HG03378 (cell line): ENCODE results near the gene PCSK4.
"Not testable (repeated sequence)": the region's sequence is repeated elsewhere in the genome, so short reads cannot be mapped to it uniquely, and the experiment has no call there.

Experiments
- ATAC-seq: cut with Tn5 transposase; IDR thresholded peaks from one replicate; pipeline ENCODE4 v1.9.1; 2021; ENCODE audit warnings: mild to moderate bottlenecking, moderate library complexity; ENCODE audit not compliant: unreplicated experiment

The PCSK4 gene

DNA sequence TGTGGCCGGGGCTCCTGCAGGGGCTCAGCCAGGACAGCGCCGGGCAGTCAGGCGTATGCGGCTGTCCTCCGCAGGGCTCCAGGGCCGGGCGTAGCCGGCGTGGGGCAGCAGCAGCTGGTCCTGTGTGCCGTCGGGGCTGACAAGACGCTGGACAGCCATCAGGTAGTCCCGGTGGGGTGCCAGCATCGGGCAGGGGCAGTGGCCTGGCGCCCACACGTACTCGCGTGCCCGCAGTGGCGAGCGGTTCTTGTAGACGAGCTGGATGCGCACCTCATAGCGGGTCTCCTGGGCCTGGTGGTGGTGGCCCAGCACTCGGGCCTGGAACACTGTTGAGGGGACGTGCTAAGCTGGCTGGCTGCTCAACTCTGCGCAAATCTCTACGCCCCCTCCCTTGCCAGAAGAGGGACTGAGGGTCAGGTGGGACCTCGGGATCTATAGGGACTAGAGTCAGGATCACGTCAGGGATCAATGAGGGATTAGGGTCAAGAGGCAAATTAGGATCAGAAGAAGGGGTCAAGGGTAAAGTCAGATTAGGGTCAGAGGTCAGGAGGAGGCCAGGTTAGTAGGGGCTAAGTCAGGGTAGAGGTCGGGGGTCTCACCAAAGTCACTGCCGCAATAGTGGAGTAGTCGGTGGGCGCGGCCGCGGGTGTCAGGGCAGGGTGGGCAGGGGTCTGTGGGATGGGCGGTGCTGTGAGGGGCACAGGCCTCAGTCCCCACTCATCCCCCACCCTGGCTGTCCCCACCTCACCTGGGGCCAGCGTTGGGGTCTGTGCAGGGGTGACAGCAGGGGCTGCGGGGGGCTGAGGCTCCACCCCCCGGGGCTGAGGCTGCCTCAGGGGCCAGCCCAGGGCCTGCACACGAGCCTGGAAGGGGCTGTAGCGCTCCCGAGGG is 16.1 kb upstream of the PCSK4 start:
- no peak for ATAC-seq

DNA sequence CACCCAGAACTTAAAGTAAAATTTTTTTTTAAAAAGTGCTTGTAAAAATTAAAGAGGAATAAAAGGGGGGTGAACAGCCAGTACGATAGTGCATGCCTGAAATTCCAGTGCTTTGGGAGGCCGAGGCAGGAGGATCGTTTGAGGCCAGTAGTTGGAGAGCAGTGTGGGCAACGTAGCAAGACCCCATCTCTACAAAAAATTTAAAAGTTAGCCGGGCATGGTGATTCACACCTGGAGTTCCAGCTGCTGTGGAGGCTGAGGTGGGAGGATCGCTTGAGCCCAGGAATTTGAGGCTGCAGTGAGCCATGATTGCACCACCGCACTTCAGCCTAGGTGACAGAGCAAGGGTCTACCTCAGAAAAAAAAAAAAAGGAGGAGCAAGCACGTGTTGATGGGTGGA is 14.9 kb upstream of the PCSK4 start:
- ATAC-seq: no peak

DNA sequence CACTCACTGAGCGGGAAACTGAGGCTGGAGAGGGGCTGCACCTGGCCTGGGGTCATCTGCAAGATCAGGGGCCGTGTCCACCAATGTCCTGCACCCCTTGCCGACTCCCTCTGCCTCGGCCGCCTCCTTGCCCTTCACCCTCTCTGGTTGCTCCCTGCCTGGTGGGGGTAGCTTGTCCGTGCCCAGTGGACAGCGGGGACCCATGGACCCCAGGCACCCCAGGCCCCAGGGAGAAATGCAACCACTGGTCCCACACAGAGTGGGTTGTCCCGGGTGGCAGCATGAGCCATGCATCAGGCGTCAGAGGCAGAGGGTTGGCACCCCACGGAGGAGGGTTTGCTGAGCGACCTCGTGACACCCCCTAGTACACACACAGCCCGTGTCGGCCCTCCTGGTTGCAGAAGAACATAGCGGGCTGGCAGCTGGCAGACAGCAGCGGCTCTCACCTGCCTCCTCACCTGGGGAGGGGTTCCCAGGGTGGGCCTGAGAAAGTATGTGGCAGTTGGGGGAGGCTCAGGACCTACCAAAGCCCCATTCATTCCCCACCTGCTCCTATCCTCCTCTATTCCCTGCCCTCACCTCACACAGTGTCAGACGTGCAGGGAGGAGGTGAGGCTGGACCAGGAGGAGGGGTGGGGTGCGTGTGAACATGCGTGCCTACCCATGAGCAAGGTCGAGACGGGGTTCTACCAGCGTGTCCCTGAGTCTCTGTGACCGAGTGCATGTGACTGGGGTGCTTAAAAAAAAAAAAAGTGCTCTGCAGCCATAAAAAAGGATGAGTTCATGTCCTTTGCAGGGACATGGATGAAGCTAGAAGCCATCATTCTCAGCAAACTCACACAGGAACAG is 14.0 kb upstream of the PCSK4 start:
- ATAC-seq: no peak

DNA sequence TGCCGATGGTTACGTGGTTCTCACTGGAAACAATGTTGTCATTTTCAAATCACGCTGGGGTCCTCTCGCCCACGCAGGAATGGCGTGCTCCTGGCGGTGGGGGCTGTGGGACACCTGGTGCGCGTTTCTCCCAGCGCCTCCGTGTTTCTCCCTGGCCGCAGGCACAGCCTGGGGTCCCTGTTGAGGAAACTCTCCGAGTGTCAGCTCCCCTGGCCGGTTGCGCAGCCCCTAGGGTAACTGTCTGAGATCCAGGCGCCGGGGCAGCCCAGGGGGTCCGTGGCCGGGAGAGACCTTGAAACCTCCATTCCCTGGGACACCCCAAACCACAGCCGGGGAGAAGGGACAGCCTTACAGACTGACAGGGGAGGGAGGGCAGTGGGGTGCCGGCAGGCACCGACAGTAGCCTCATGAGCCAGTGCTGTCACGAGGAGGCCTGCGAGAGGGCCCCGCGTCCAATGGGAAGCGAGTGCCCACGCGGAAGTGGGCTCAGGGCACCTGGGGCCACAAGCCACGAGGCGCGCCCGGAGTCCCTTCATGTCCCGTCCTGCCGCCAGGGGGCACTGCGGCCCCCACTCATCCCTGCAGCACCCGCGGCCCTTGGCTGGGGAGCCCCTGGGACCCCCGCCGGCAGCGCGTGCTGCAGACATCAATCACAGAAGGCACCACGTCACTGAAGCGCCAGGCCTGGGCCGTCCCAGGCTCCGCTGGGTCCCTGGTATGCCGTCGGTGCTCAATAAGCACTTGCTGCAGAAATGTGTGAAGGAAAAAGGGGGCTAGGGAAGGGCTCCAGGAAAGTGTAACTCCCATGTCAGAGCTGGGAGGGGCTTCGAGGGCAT is 13.2 kb upstream of the PCSK4 start:
- no peak for ATAC-seq

DNA sequence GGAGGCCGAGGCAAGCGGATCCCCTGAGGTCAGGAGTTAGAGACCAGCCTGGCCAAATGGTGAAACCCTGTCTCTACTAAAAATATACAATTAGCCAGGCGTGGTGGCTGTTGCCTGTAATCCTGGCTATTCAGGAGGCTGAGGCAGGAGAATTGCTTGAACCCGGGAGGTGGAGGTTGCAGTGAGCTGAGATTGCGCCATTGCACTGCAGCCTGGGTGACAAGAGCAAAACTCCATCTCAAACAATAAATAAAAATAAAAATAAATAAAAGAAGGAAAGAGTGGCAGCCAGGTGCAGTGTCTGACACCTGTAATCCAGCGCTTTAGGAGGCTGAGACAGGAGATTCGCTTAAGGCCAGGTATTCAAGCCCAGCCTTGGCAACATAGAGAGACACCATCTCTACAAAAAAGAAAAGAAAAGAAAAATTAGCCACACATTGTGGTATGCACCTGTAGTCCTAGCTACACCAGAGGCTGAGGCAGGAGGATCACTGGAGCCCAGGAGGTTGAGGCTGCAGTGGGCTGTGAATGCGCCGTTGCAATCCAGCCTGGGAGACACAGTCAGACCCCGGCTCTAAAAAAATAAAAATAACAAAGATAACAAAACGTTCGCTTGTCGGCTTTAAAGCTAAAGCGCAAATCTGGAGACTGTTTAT is 12.4 kb upstream of the PCSK4 start:
- ATAC-seq: no peak

DNA sequence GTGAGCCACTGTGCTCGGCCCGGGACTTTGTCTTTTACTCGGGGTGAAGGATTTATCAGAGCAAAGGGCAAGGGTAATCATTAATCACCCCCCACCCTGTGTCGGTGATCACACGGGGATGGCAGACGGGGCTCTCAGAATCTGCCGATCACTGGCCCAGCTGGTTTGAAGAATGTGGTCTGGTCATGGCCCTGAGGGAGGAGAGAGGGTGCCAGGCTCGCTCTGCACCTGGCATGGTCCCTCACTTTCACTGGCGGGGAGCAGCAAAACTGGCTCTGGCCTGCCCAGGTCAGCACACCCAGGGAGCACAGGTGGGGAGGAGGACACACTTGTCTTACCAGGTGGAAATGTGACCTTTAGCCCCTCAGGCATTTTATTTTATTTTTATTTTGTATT is 11.0 kb upstream of the PCSK4 start:
- ATAC-seq: no peak

DNA sequence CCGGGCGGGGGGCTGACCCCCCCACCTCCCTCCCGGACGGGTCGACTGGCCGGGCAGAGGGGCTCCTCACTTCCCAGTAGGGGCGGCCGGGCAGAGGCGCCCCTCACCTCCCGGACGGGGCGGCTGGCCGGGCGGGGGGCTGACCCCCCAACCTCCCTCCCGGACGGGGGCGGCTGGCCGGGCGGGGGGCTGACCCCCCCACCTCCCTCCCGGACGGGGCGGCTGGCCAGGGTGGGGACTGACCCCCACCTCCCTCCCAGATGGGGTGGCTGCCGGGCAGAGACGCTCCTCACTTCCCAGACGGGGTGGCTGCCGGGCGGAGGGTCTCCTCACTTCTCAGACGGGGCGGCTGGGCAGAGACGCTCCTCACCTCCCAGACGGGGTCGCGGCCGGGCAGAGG is 9.1 kb upstream of the PCSK4 start:
- not testable (repeated sequence) for ATAC-seq

DNA sequence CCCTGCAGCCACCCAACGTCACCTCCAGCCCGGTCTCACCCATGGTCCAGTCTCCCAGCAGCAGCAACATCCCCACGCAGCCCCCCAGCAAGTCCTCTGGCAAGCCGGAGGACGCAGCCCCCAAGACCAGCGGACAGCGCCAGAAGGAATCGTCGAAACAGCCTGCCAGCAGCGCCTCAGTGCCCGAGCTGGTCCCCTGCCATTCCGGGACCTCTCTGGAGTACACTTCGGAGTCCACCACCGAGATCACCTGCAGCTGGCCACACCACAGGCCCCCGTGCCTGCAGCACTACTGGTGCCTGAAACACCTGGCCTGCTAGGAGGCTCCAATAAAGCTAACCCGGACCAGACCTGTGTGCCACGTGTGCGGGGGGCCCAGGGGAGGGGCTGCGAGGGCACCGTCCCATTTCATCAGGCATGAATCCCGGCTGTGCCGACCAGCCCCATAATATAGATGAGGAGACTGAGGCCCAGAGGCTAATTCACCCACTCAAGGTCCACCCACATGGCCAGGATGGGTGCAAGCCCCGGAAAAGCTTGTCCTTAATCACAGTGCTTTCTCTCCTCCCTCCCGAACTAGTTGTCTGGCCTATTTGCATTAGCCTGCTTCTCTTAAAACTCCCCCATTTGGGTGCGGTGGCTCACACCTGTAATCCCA is 7.6 kb upstream of the PCSK4 start:
- ATAC-seq: no peak

DNA sequence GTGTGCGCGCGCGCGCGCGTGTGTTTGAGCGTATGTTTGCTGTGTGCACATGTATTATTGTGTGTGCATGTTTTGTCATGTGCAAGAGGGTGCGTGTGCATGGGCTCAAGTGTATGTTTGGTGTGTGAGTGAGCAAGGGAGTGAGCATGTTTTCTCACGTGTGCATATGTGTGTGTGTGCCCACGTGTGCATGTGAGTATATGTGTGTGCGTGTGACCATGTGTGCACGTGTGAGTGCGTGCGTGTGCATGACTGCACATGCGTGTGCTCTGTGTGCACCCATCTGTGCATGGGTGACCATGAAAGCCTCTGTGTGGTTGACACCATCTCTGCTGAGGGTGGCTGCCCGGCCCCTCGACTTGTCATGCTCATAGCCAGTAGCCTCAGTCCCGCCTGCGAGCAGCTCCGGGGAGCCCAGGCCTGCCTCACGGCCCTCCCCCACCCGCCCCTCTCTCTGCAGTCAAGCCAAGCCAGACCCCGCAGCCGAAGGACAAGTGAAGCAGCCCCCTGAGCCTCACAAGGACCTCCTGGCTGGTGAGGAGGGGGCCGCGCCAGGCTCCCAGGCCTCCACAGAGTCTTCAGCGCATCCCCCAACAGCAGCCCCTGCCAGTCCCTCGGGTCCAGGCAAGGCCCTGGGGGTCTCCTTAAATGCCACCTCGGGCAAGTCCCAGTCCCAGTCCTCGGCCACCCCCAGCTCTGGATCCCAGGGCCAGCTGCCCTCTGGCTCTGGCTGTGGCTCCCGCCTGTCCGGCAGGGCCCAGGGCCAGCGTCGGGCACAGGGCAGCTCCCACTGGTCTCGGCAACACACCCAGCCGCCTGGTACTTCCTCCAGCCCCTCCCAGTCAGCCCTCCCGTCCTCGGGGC is 6.8 kb upstream of the PCSK4 start:
- ATAC-seq: no peak

DNA sequence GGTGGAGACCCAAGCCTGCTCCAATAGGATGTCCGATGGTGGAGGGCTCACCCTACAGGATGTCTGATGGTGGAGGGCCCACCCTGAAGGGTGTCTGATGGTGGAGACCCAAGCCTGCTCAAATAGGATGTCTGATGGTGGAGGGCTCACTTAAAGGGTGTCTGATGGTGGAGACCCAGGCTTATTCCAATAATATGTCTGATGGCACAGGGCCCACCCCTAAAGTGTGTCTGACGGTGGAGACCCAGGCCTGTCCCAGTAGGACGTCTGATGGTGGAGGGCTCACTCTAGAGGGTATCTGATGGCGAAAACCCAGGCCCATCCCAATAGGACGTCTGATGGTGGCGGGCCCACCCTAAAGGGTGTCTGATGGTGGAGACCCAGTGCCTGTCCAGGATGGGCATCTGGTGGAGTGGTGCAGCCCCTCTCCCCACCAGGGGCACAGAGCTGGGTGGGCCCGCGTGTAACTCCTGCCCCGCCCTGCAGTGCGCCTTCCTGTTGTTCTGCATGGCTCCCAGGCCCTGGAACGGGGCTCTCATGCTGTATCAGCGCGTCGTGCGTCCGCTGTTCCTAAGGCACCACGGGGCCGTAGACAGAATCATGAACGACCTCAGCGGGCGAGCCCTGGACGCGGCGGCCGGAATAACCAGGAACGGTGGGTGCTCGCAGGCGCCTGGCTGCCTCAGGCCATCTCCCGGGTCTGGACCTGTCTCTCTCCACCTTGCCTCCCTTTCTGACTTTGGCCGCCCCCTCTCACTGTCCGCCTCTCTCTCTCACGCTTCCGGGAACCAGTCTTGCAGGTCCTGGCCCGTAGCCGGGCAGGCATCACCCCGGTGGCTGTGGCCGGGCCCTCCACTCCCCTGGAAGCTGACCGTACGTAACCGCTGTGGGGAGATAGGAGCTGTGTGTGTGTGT is 5.9 kb upstream of the PCSK4 start:
- no peak for ATAC-seq

DNA sequence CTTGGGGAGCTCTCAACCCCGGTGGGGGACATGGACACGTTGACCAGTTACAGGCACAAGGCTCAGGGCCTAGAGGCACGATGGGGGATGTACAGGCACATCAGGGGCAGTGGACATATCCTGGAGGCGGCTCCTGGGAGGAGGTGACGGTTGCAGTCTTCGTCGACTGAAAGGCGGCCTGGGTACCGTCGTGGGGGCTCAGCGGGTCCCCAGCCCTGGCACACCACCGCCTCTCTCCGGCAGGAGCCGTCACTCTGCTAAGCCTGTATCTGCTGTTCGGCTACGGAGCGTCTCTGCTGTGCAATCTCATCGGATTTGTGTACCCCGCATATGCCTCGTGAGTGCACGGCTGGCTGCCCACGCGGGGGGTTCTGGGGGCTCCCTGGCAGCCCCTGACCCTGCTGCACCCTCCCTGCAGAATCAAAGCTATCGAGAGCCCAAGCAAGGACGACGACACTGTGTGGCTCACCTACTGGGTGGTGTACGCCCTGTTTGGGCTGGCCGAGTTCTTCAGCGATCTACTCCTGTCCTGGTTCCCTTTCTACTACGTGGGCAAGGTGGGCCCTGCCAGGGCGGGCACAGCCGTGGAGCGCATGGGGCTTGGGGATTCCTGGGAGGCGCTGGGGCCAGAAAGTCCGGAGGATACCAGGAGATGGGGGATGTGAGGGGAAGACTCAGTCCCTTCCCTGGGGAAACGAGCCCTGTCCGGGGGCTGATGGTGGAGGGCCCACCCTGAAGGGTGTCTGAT is 5.1 kb upstream of the PCSK4 start:
- no peak for ATAC-seq

DNA sequence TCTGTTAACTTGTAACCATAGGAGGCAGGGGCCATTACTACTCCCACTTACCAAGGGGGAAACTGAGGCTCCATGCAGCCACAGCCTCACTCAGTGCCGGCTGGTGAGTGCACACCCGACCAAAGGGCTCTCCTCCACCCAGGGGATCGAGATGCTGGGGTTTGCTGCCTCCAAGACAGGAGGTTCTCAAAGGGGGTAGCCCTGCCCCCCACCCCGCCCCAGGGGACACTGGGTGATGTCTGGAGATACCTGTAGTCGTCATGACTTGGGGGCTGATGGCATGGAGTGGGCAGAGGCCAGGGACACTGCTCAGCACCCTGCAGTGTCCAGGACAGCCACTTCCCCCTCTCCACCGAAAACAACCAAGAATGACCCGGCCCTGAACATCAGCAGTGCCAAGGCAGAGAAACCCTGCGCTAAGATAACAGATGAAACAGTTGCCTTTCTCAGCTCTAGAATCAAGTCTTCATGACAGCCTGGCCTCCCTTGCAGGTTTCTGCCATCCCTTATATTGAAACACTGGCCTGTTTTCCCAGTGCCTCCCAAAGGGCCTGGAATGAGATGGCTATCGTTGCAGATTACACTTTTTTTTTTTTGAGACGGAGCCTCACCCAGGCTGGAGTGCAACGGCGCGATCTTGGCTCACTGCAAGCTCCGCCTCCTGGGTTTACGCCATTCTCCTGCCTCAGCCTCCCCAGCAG is 4.1 kb upstream of the PCSK4 start:
- ATAC-seq: no peak

DNA sequence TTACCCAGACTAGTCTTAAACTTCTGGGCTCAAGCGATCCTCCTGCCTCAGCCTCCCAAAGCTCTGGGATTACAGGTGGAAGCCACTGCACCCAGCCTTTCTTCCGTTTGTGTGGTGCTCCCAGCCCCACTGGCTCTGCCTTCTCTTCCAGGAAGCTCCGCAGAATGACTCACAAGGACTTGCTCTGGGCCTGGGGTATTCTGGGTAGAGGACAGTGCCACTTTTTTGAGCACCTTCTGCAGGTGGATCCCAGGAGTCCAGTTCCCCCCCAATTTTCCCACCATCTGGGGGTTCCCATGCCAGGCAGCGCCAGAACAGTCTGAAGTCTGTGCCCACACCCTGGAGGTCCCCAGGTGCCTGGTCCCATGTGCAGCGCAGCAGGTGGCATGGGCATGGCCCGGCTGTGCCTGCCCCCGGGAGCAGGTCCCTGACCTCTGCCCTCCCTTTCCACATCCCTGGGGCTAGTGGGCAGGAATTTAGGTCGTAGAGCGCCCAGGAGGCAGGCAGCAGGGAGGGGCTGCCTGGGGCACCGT is 2.4 kb upstream of the PCSK4 start:
- no peak for ATAC-seq

DNA sequence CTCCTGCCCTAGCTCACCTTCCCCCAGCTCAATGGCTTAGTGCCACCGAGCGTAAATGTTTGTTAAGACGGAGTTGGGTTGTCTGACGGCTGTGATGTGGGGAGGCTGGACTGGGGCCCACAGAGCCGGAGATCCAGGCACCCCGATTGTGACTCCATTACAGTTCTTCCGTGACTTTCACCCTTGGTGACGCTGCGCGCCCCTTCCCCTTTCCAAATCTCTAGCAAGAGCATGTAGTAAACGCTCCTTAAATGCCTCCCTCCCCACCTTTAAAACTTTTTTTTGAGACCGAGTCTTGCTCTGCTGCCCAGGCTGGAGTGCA is 1.7 kb upstream of the PCSK4 start:
- ATAC-seq: no peak

DNA sequence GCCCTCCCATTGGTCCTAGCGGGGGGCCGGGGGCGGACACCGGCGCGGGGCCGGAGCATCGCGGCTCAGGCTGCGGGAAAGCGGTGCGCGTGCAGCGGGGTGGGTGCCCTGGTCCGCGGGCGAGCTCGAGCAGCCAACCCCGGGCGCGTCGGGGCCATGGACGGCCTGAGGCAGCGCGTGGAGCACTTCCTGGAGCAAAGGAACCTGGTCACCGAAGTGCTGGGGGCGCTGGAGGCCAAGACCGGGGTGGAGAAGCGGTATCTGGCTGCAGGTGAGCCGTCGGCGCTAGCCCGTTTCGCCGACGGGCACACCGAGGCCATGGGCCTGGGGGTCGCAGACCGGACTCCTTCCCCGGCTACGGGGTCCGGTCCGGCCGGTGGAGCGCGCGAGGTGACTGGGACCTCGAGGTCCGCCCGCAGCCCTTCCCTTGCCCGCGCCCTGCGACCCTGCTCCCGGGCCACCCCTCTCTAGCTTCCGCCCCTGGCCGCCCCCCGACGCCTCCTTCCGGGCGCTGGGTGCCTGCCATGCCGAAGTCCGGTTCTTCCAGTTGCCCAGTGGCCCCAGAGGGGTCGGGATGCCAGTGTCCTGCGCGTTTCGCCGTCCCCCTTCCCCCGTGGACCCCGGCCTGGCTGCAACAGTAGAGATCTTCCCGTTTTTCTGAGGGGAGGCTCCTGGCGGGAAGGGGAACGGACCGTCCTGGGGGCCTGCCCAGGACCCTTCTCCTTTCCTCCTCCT is 1.1 kb upstream of the PCSK4 start, which contains the start of gene REEP6:
REEP6 (plus strand) TSS at position 68 of the 735 bp plus-strand sequence; CDS start at position 157, 89 bp downstream.
- ATAC-seq: no peak
